Lung microvascular endothelial cell (primary cell): Measurements from ENCODE around the gene LHX2. TPM values are rescaled to one million over a fixed set of nuclear protein-coding genes. Genes with fewer than 3 reads are reported as not detected.

Source experiments
- DNase-seq, 2 donors: peaks; one replicate each; pipeline versions ENCODE4 v3.0.0 to v3.0.0-alpha.2; 2010; ENCODE audit warnings: low read depth in 2 of 2
- total RNA-seq: library from RNA; depleted of rRNA; stranded (reverse); fragments of >200 nt; gene quantifications from 2 replicates; pipeline ENCODE4 v1.2.1, GENCODE V29; 2014

The LHX2 gene
- total RNA-seq, 1 donor from 2014 or later: not detected

DNA sequence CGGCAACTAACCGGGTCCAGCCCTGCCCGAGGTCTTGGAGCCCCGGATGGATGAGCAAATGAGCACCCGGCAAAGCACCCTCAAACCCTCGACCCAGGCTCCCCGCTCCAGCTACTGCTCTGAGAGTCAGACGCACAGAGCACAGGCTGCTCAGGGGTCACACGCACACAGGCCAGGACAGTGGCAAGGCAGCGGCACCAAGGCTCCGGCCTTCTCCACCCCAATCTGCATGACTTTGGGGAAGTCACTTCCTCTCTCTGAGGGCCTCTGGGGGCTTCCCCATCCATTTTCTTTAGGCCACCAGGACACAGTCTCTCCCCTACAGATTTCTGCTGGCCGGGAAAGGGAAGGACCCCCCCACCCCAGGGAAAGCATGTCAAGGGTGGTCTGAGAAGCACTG, 18.0 kb downstream of the LHX2 start:
- no peak for DNase-seq

DNA sequence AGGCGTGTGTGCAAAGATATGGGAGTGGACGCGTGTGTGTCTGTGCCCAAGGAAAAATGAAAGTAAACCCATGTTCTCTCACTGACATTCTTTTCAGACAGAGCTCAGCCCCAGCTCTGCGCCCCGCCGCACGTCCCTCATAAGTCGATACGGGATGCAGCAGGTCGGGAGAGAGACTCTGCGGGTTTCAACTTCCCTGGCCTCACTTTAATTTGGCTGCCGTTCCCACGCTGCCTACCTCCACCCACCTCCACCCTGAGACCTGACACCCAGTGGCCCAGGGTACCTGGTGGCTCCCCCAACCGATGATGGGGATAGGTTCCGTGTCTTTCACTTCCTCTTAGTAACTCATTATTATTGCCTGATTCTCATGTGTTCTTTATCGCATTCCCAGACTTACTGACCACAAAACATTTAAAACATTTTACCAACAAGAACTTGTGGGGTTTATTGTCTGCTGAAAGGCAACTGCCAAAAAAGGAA, 19.4 kb downstream of the LHX2 start:
- no peak for DNase-seq

DNA sequence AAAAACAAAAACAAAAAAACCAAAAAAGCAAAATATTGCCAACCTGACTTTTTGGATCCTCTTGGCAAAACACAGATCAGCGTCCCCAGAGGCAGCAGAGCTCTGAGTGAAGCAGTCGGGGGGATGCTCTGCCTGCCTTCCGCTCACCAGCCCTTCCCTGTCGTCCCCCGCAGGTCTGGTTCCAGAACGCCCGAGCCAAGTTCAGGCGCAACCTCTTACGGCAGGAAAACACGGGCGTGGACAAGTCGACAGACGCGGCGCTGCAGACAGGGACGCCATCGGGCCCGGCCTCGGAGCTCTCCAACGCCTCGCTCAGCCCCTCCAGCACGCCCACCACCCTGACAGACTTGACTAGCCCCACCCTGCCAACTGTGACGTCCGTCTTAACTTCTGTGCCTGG, 20.7 kb downstream of the LHX2 start:
- DNase-seq: no peak

DNA sequence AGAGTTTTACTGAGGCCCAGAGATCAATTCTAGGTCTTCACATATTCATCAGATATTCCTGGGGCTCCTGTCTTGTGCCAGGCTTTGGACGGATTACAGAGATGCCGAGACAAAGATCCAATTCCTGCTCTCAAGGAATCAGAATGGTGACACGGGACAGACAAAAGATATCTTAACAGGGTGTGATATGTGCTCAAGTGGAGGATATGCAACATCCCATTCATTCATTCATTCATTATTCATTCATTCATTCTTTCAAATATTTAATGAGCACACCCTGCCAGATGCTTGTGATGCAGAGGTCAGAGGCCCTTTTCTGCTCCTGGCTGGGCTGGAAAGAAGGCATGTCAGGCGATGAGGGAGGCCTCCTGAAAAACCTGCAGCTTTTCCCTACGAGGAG, 21.8 kb downstream of the LHX2 start:
- DNase-seq: no peak

DNA sequence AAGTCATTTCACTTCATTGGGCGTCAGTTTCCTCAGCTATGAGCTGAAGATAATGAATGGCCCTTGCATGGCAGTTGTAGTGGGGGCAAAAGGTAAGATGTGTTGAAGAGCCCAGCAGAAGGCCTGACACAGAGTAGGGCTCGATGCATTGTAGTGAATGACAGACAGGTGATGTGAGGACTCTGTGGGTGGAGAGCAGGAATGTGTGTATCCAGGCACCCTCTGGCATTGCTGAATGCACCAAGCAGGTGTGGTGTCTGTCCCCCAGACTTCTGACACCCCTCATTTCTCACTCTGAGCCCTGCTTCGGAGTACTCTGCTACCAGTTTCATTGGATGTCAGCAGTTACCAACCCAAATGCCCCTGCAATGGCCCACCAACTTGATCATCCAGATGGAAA, 22.4 kb downstream of the LHX2 start:
- no peak for DNase-seq

DNA sequence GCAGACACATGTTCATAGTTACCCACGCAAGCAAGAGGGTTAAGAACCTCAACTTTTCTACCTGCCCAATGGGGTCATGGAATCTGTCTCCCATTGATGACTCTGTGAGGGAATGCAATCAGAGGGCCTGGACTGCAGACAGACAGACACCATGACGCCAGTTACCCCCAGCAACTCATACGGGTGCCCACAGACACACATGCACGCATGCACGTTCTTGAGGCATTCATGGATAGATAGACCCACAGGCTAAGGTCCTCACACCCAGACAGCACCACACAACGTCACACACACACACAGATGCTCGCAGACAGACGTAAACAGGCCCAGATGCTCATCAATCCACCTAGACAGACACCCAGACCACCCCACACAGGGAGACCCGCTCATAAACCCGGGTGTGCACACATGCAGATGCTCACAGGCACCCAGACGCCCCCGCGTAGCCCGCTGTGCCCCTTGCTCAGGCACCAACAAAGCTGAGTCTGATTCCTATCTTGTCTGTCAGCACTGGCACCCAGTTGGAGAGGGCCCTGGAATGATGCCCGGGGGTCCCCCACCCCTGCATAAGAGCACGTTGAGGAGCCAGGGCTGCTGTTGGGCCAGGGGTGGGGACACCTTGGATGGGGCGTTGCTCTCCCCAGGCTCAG, 23.6 kb downstream of the LHX2 start:
- no peak for DNase-seq

DNA sequence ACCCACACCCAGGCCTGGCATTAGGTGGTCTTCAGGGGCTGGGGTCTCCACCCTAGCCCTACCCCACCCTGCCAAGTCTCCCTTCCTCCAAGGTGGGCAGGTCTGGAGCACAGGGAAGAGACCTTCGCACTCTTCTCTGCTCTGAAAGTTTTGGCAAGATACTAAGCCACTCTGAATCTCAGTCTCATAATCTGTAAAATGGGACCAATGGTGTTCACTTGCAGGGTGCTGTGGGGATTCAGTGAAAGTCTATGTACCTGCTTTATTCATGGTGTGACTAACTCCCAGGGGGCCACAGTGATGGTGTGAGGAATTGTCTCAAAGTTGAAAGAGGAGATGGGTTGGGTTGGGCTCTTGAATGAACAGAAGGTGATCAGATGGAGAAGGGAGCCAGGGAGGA, 25.0 kb downstream of the LHX2 start:
- no peak for DNase-seq

DNA sequence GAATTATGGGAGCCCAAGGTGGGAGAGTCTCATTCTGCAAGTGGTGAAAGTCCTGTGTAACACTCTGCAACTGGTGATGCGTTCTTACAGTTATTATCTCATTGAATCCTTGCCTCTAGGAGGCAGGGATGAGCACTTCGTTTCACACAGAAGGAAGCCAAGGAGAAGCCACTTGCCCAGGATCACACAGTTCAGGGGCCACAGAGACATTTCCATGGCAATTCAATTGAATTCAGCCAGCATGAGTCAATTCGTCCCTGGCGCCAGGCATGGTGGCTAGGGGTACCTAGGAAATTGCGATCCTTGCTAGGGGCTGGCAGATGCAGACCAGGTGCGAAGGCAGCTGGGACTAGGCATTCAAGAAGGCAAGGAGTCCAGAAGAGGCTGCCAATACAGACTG, 26.2 kb downstream of the LHX2 start:
- no peak for DNase-seq

DNA sequence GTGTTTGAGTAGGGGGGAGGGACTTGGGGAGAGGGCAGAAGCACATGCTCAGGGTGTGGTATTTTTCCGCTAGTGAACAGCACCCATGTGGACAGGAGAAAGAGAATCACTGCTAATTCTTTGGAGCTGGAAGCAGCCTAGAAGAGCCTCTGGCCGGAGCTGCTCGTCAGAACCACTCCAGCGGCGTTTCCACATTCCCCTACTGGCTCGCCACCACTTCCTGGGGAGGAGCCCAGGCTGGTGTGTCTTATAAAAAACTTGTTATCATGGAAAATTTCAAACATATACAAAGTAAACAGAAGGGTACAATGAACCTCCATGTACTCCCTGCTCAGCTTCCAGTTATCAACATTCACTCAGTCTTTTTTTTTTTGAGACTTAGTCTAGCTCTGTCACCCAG, 26.7 kb downstream of the LHX2 start:
- no peak for DNase-seq

DNA sequence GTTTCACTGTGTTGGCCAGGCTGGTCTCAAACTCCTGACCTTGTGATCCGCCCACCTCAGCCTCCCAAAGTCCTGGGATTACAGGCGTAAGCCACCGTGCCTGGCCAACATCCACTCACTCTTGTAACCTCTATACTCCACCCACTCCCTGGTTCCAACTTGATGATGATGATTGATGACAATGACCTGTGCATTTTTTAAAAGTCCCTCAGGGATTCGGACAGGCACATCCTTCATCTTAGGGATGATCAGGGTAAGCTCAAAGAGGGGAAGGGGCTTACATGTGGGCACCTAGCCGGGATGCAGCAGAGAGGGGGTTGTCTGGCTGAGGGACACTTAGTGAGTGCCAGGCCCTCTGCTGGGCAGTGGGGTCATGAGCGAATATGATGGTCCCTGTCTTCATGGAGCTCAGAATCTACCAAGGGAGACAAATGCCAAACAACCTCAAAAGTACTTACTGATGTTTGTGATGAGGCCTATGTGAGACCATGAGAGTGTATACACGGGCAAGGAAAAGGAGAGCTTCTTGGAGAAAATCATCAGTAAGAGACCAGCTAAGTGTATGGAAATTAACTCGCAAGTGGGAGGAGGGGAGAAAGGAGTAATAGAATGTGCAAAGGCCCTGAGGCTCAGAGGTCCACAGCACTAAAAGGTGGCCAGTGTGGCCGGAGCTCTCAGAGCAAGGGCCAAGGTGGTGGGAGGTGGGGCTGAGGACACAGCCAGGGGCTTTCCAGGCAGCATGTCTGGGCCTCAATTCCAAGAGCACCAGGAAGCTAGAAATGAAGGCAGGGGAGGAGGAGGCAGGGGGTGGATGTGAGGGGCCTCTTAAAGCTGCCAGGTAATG, 27.4 kb downstream of the LHX2 start:
- no peak for DNase-seq

DNA sequence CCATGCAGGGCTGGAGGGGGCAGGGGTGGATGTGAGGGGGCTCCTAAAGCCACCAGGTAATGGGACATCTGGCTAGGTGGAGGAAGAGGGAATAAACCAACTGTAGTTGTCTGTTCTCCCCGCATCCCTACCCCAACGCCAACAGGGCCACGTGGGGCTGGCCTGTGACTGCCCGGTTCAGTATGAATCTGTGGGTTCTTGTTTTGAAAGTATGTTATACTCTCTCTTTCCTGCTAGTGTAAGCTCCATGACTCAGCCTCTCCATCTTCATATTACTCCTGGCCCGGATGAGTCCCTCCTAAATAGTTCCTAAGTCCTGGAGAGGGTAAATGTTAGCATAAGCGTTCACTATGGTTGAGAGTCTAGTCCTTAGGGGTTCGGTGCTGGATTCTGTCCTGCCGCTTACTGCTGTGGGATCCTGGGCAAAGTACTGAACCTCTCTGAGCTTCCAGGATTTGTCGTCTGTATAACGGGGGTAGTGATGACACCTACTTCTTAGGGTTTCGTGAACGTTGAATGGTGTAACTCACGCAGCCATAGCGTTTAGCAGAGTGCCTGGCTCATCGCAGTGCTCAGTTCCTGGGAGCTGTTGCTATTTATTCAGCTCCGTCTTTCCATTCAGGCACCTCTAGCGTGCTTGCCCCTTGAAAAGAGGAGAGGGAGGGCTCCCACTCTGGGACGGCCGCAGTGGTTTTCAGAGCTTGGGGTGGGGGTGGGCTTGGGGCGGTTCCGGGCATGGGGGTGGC, 28.8 kb downstream of the LHX2 start:
- DNase-seq: peak in 1 of 2 donors; percentile 16

DNA sequence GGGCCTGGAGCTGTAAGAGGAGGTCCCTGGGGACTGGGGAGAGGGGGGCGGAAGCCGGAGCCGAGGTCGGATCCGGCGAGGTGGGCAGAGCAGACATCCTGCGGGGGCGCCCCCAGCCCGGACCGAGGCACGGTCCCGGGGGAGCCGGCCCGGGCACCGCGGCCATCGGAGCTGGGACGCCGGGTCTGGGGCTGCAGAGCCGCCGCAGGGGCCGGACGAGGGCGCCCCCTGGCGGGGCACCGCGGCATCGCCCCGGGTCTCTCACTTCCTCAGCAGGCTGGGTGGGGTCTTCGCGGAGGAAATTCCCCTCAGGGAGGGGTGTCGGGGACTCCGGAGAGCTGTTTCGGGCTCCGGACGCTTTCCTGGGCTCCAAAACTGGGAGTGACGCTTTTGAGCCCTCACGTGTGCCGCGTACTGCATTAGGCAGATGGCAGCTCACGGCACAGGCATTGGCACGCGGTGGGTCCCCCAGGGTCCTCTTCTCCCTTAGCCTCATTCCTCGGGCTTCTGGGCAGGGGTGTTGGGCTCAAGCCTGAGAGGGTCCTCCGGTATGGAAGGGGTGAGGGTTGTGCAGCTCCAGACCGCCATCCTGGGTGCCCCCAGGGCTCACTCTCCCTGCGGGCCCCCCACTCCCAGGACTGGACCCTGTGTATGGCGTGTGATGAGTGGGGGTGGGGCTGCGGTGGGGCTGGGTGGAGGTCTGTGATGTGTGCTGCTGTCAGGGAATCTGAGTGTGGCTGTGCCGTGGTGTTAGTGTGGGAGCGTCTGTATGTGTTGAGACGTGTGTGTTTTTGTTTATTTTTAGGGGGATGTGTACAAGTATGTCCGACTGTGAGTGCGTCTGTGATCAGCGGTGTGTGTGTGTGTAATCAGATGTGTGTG, 29.6 kb downstream of the LHX2 start:
- peak in 1 of 2 donors; percentile 46 for DNase-seq

DNA sequence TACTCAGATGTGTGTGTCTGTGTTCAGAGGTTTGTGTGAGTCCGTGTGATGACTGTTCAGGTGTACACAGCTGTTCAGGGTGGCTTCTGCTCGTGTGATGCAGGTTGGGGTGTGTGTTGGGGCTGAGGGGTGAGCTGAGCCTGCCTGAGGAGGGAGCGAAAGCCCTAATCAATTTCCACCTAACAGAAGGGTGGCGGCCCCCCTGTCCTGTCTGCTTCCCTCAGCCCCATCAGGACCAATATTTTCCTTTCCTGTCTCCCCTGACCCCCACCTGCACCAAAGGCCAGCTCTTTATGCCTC, 30.2 kb downstream of the LHX2 start:
- DNase-seq: no peak

DNA sequence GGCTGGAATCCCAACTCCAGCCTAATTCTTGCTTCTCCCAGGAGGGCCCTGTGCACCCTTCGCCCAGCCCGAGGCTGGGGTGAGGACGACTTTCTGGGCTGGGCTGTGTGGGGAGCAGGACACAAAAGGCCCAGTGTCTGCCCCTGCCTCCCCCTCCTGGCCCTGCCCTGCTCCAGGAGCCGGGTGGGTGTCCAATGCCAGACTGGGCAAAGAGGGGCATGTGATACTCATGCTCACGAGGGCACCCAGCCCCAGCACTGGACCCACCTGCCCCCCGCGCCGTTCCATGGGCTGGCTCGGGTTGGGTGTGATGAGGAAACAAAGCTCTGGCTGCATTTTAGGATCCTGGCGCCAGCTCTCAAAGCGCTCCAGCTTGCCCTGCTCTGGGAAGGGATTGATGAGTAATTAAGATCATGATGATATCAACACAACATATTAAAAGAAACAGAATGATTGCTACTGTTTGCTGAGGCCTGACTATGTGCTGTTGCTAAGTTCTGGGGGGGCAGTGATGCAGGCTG, 30.7 kb downstream of the LHX2 start:
- no peak for DNase-seq

DNA sequence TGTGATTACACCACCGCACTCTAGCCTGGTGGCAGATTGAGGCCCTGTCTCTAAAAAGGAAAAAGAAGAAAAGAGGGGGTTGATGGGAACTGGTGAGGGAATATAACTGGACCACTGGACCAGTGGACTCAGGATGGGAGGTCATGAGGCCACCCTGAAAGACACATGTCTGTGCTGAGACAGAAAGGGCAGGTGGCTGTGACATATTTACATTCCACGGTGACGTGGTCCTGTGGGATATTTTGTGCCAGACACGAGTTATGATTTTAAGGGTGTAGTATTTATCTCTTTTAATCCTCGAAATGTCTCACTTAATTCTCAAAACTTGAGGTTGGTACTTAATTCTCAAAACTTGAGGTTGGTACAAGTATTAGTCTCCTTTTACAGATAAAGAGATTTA, 32.9 kb downstream of the LHX2 start:
- DNase-seq: no peak

DNA sequence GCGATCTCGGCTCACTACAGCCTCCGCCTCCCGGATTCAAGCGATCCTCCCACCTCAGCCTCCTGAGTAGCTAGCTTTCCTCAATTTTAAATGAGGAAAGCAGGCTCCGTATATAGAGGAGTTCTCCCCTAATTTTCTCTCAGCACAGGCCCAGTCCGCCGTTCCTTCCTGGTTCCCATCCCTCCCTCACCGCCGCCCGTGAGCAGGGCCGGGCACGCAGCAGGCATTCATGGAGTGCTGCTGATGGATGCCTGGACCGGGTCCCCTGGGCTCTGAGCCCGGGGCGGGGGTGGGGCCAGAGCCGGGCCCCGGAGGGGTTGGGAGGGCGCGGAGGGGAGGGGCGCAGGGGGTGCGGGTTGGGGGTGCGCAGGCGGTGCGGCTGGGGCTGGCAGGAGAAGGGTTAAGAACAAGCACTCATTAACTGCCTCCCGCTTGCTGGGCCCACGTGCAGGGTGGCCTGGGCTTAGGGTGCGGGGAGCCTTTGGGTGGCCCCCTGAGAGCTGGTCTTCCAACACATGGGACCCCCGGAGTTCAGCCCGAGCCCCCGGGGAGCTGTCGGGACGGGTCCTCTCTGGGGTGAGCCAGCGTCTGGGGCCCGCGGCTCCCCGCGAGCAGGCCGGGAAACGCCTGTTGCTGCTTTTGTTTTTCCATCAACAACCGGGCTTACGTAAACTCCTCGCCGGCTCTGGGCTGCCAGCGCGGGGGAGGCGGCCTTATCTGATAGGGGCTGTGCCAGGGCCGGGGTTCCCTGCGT, 33.7 kb downstream of the LHX2 start:
- peak; percentile 45 to 70 for DNase-seq

DNA sequence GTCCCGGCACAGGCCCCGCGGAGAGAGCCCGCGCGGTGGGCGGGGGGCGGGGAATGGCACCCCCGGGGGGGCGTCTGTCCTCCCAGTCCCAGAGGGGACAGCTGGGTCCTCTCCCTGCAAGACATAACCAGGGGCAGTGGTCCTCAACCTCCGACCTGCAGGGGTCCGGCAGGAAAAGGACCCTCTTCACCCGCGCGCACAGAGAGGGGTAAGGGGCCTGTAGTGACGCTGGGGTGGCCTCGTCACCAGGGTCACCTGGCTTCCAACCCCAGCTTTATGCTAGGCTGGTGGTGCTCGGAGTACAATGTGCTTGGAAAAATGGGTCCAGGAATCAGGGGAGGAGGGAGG, 34.2 kb downstream of the LHX2 start:
- no peak for DNase-seq

DNA sequence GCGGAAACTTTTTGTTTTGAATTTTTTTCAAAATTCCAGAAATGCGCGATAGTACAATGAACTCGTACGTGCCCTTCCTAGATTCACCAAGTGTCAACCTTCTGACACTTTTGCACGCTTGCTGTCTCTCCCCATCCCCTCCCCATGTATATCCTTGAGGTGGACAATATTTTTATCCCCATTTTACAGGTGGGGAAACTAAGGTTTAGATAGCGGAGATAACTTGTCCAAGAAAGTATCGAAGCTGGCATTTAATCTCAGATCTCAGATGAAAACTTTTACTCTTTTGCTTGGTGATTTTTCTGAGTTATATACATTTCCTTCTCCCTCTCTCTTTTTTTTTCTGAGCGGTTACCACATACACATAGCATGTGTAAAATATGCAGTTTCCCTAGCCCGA, 34.6 kb downstream of the LHX2 start:
- DNase-seq: no peak

DNA sequence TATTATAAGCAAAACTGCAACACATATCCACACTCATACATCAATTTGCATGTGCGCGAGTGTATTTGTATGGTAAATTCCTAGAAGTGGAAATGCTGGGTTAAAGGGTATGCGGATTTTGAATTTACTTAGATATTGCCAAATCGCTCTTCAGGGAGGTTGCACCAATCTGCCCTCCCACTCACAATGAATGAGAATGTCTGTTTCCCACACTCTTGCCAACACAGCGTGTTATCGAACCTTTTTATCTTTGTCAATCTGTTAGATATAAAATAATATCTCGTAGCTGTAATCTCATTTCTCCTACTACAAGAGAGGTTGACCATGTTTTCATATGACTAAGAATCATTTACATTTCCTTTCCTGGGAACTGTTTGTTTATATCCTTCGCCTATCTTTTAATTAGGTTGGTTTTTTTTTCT, 35.7 kb downstream of the LHX2 start:
- DNase-seq: peak; percentile 27 to 35

DNA sequence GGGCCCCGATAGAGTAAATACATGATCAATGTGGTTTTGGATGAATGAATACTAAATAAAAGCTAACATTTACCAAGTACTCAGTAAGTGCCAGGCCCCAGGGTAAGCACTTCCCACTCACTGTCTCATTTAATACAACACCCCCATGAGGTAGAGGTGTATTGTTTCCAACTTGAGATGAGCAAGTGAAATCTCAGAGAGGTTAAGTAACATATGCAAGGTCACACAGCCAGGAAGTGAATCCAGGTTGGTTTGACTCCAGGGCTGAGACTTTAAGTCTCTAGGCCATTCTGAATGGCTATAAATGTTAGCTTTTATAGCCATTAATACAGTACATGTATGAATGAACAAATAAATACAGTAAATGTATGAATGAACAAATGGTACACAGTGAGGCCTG, 39.4 kb downstream of the LHX2 start:
- DNase-seq: no peak

DNA sequence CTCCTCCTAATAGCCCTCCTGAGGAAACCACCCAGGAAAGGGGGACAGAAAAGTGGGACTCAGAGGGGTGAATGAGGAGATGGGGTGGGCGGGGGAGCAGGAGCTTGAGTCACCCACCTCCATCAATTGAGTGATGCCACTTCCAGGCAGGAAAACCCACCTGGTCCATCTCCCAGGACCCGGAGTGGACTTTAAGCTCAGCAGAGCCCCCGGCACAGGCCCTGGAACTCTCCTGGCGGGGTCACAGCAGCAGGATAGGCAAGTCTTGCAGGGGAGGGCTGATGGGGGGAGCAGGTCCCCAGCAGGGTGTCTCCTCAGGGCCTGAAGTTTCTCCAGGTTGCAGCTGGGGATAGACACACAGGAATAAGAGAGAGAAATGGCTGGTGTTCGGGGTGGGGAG, 40.8 kb downstream of the LHX2 start:
- DNase-seq: no peak
